ENCODE data around the gene TIGD3. TPM values are rescaled to one million over a fixed set of nuclear protein-coding genes. Genes with fewer than 3 reads are reported as not detected.
"Not testable (repeated sequence)": the region's sequence is repeated elsewhere in the genome, so short reads cannot be mapped to it uniquely, and the experiment has no call there.

TIGD3 gene
- polyA plus RNA-seq, 3 donors: 0.62 to 0.69 (median 0.64) TPM

GRCh38 chr11:65321828-65322485, 32.6 kb upstream of the TIGD3 start:
- DNase-seq (ENCODE audit: low read depth in 3 of 3, low spot score in 2 of 3): no peak

DNA sequence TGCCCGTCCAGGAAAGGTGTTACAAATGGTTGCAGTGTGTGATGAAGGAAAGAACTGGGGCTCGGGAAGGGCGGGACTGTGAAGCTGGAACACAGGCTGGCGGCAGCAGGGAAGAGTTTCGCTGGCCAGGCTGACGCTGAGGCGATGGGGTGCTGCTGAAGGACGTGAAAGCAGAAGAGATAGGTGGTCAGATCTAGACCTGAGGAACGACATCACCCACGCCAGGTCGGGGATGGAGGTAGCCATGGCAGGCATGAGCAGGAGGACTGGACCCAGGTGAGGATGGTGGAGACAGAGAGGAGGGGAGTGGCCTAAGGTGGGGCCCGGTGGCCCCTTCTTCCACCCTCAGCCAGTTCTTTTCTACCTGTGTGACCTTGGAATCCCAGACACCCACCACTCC, 30.7 kb upstream of the TIGD3 start:
- DNase-seq (ENCODE audit: low read depth in 3 of 3, low spot score in 2 of 3): no peak

DNA sequence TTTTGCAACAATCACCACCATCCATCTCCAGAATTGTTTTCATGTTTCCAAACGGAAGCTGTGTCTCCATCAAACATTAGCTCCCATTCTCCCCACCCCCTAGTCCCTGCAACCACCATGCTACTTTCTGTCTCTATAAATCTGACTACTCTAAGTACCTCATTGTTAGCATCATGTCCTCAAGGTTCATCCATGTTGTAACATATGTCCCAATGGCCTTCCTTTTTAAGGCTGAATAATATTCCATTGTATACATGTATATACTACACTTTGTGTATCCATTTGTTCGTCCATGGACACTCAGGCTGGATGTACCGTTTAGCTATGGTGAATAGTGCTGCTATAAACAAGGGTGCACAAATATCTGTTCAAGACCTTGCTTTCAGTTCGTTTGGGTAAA, 29.1 kb upstream of the TIGD3 start:
- no peak for DNase-seq (ENCODE audit: low read depth in 3 of 3, low spot score in 2 of 3)

- no peak for DNase-seq (ENCODE audit: low read depth in 3 of 3, low spot score in 2 of 3)
Measured at GRCh38 chr11:65327021-65327420, 27.5 kb upstream of the TIGD3 start.

- DNase-seq (ENCODE audit: low read depth in 3 of 3, low spot score in 2 of 3): no peak
Measured at GRCh38 chr11:65329478-65329877, 25.1 kb upstream of the TIGD3 start.

DNA sequence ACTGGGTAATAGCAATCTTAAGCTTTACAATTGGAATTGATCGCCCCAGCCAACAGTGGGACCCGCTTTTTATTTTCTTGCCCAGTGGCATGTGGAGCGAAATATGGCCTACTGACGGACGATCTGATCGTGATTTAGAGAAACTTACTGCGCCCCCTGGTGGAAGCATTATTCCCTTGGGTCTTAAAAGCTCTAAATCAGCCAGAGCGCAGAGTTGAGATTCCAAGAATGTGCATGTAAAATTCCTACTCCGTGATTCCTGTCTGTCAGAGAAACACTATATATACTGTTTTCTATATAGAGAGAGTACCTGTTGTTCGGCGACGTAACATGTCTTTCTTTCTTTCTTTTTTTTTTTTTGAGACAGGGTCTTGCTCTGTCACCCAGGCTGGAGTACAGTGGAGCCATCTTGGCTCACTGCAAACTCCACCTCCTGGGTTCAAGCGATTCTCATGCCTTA, 24.6 kb upstream of the TIGD3 start:
- DNase-seq (ENCODE audit: low read depth in 3 of 3, low spot score in 2 of 3): peak in 1 of 3 donors; percentile 87

GRCh38 chr11:65330544-65330943, 24.0 kb upstream of the TIGD3 start:
- no peak for DNase-seq (ENCODE audit: low read depth in 3 of 3, low spot score in 2 of 3)

GRCh38 chr11:65332591-65332990, 22.0 kb upstream of the TIGD3 start:
- DNase-seq (ENCODE audit: low read depth in 3 of 3, low spot score in 2 of 3): not testable (repeated sequence)

DNA sequence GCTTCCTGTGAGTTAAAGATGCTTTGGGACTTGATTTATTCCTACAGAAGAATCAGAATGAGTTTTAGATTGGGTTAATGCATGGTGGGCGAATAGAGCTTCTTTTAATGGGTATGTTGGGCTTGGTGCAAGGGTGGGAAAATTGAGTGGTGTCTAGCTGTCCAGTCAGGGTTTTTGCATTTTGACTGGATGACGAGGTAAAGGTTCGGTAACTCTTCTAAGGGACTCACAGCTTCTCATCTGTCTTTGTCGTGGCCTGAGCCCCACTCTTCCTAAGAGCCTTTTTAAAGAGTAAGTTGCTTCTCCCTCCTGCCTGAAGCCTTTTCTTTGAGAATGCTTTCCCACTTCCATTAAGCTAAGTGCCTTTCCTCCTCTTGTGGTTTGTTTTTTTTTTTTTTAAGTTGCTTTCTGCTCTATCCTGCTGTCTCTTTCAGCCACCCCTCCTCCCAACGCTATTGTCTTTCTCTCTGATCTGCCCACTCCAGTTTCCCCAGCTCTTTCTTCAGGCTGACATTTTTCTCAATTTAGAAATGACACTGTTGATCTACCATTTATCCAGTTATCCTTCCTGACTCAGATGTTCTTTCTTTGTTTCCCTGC, 19.8 kb upstream of the TIGD3 start:
- no peak for DNase-seq (ENCODE audit: low read depth in 3 of 3, low spot score in 2 of 3)

- DNase-seq (ENCODE audit: low read depth in 3 of 3, low spot score in 2 of 3): no peak
Measured at GRCh38 chr11:65338676-65339075, 15.9 kb upstream of the TIGD3 start.

- DNase-seq (ENCODE audit: low read depth in 3 of 3, low spot score in 2 of 3): no peak
Measured at GRCh38 chr11:65340226-65340625, 14.3 kb upstream of the TIGD3 start.

- no peak for DNase-seq (ENCODE audit: low read depth in 3 of 3, low spot score in 2 of 3)
Measured at GRCh38 chr11:65341856-65342255, 12.7 kb upstream of the TIGD3 start.

DNA sequence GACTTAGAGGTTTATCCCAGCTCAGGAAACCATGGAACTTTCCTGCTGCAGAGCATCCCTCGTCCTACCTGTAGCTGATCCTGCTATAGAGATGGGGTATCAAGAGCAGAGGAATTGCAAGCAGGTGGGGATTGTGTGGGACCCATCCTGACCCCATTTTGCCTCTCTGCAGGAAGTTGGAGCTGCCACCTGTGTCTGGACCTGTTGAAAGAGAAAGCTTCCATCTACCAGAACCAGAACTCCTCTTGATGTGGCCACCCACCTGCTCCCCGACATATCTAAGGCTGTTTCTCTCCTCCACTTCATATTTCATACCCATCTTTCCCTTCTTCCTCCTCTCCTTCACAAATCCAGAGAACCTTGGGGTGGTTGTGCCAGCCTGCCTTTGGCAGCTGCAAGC, 3.0 kb upstream of the TIGD3 start:
- no peak for DNase-seq (ENCODE audit: low read depth in 3 of 3, low spot score in 2 of 3)

- DNase-seq (ENCODE audit: low read depth in 3 of 3, low spot score in 2 of 3): no peak
Measured at GRCh38 chr11:65352783-65353182, 1.8 kb upstream of the TIGD3 start.

- no peak for DNase-seq (ENCODE audit: low read depth in 3 of 3, low spot score in 2 of 3)
Measured at GRCh38 chr11:65353376-65353775, 1.2 kb upstream of the TIGD3 start.

- DNase-seq (ENCODE audit: low read depth in 3 of 3, low spot score in 2 of 3): no peak
Measured at GRCh38 chr11:65353900-65354264, 669 bp upstream of the TIGD3 start.

- no peak for DNase-seq (ENCODE audit: low read depth in 3 of 3, low spot score in 2 of 3)
Measured at GRCh38 chr11:65355013-65355775, 643 bp downstream of the TIGD3 start.

GRCh38 chr11:65355776-65356393, 1.3 kb downstream of the TIGD3 start:
- DNase-seq (ENCODE audit: low read depth in 3 of 3, low spot score in 2 of 3): no peak

DNA sequence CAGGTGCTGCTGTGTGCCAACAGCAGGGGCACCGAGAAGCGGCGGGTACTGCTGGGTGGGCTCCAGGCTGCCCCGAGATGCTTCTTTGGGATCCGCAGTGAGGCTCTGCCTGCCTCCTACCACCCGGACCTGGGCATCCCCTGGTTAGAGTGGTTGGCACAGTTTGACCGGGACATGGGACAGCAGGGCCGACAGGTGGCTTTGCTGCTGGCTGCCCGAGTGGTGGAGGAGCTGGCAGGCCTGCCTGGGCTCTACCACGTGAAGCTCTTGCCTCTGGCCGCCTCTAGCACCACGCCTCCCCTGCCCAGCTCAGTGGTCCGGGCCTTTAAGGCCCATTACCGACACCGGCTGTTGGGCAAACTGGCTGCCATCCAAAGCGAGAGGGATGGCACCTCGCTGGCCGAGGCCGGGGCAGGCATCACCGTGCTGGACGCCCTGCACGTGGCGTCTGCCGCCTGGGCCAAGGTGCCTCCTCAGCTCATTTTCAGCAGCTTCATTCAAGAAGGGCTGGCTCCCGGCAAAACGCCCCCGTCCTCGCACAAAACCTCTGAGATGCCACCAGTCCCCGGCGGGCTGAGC, 1.9 kb downstream of the TIGD3 start:
- no peak for DNase-seq (ENCODE audit: low read depth in 3 of 3, low spot score in 2 of 3)

DNA sequence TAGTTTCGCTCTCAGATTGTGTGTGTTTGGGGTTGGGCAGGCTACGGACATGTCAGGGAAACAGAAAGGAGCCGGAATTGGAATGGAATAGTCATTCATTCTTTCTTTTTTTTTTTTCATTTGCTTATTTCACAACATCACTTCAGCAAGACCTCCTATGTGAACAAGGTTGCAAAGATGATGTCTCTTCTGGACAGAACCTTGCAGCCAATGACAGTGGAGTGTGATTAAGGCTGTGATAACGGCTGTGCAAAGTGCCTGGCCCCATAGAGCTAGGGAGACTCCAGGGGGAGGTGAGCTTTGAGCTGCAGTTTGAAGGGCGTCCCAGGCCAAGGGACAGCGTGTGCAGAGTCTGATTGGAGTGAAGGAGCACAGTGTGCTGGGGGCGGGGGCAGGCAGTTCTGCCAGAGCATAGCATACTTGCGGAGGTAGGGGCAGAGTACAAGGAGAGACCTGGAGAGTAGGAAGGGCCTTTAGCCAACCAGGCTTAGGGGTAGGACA, 3.4 kb downstream of the TIGD3 start:
- no peak for DNase-seq (ENCODE audit: low read depth in 3 of 3, low spot score in 2 of 3)
